Neuron (in vitro differentiated cells): ENCODE data around the gene TTYH2.
"Not testable (repeated sequence)": the region's sequence is repeated elsewhere in the genome, so short reads cannot be mapped to it uniquely, and the experiment has no call there.

Experiments used
- H2AFZ ChIP-seq: one replicate; pipeline ENCODE4 v1.6.1; 2013; ENCODE audit warnings: low read depth, mild to moderate bottlenecking, inconsistent platforms, low read length, moderate library complexity
- H3K27me3 ChIP-seq: one replicate; pipeline ENCODE4 v1.6.1; 2013; ENCODE audit warnings: low read length; ENCODE audit not compliant: insufficient read depth
- H3K36me3 ChIP-seq: one replicate; pipeline ENCODE4 v1.6.1; 2013; ENCODE audit warnings: low read length; ENCODE audit not compliant: insufficient read depth
- H3K4me1 ChIP-seq: one replicate; pipeline ENCODE4 v1.6.1; 2013; ENCODE audit warnings: low read length; ENCODE audit not compliant: insufficient read depth
- H3K4me3 ChIP-seq: 2 replicates; pipeline ENCODE4 v1.5.1; 2013; ENCODE audit warnings: mild to moderate bottlenecking, low read length, moderate library complexity
- H3K9me3 ChIP-seq: one replicate; pipeline ENCODE4 v1.6.1; 2013; ENCODE audit warnings: low read length

Gene TTYH2

GRCh38 chr17:74183411-74183810, 30.0 kb upstream of the TTYH2 start:
- Histone ChIP-seq H3K9me3 (peaks cover 2% of the 10 kb centered on the region), H3K36me3 (no peaks in the 10 kb centered on the region), H3K4me1 (peaks cover 16% of the 10 kb centered on the region), H2AFZ (no peak overlapping the region), H3K27me3 (peaks cover 26% of the 10 kb centered on the region), H3K4me3 (no peak overlapping the region)

GRCh38 chr17:74185571-74186185, 27.7 kb upstream of the TTYH2 start:
- H3K9me3 ChIP-seq, result no peaks in the 10 kb centered on the region
- H3K4me3 ChIP-seq, result no peak overlapping the region
- no peak overlapping the region for H2AFZ ChIP-seq
- peaks cover 12% of the 10 kb centered on the region for H3K27me3 ChIP-seq
- H3K4me1 ChIP-seq, result peaks cover 12% of the 10 kb centered on the region
- no peaks in the 10 kb centered on the region for H3K36me3 ChIP-seq

- Histone ChIP-seq H3K9me3 (no peaks in the 10 kb centered on the region), H2AFZ (no peak overlapping the region), H3K4me1 (peaks cover 12% of the 10 kb centered on the region), H3K27me3 (peaks cover 4% of the 10 kb centered on the region), H3K36me3 (no peaks in the 10 kb centered on the region), H3K4me3 (no peak overlapping the region)
These were observed 26.9 kb upstream of the TTYH2 start for GRCh38 chr17:74186498-74186897.

- no peak overlapping the region for H2AFZ ChIP-seq
These were observed 25.6 kb upstream of the TTYH2 start for GRCh38 chr17:74187761-74188160.

GRCh38 chr17:74188687-74189086, 24.7 kb upstream of the TTYH2 start:
- peaks cover 15% of the 10 kb centered on the region for H3K4me1 ChIP-seq
- H2AFZ ChIP-seq, H3K4me3 ChIP-seq, H3K36me3 ChIP-seq, H3K27me3 ChIP-seq, H3K9me3 ChIP-seq: not testable (repeated sequence)

More at GRCh38 chr17:74187761-74188160, 25.6 kb upstream of the TTYH2 start:
- no peaks in the 10 kb centered on the region for H3K36me3 ChIP-seq
- no peak overlapping the region for H3K4me3 ChIP-seq
- no peaks in the 10 kb centered on the region for H3K9me3 ChIP-seq
- H3K27me3 ChIP-seq, result peaks cover 3% of the 10 kb centered on the region
- peaks cover 12% of the 10 kb centered on the region for H3K4me1 ChIP-seq

- no peak overlapping the region for H2AFZ ChIP-seq
- H3K4me1 ChIP-seq, result peaks cover 15% of the 10 kb centered on the region
- no peaks in the 10 kb centered on the region for H3K9me3 ChIP-seq
- peaks cover 15% of the 10 kb centered on the region for H3K27me3 ChIP-seq
- H3K4me3 ChIP-seq, result no peak overlapping the region
- H3K36me3 ChIP-seq, result no peaks in the 10 kb centered on the region
These were observed 23.2 kb upstream of the TTYH2 start for GRCh38 chr17:74190154-74190553.

GRCh38 chr17:74190807-74191406, 22.5 kb upstream of the TTYH2 start:
- H3K36me3 ChIP-seq, result no peaks in the 10 kb centered on the region
- no peak overlapping the region for H3K4me3 ChIP-seq

GRCh38 chr17:74192950-74193781, 20.2 kb upstream of the TTYH2 start:
- H2AFZ ChIP-seq, result no peak overlapping the region
- no peaks in the 10 kb centered on the region for H3K9me3 ChIP-seq
- H3K27me3 ChIP-seq, result peaks cover 21% of the 10 kb centered on the region
- H3K36me3 ChIP-seq, result no peaks in the 10 kb centered on the region
- H3K4me3 ChIP-seq, result no peak overlapping the region
- H3K4me1 ChIP-seq, result peaks cover 23% of the 10 kb centered on the region

More at GRCh38 chr17:74190807-74191406, 22.5 kb upstream of the TTYH2 start:
- H3K9me3 ChIP-seq, result no peaks in the 10 kb centered on the region
- peaks cover 23% of the 10 kb centered on the region for H3K27me3 ChIP-seq
- peaks cover 18% of the 10 kb centered on the region for H3K4me1 ChIP-seq
- H2AFZ ChIP-seq, result no peak overlapping the region

- no peaks in the 10 kb centered on the region for H3K36me3 ChIP-seq
- H3K4me1 ChIP-seq, result peaks cover 22% of the 10 kb centered on the region
- H3K4me3 ChIP-seq, result no peak overlapping the region
- peaks cover 21% of the 10 kb centered on the region for H3K27me3 ChIP-seq
- no peak overlapping the region for H2AFZ ChIP-seq
- no peaks in the 10 kb centered on the region for H3K9me3 ChIP-seq
These were observed 18.7 kb upstream of the TTYH2 start for GRCh38 chr17:74194682-74195081.

GRCh38 chr17:74196541-74197317, 16.6 kb upstream of the TTYH2 start:
- Histone ChIP-seq H2AFZ (no peak overlapping the region), H3K4me1 (peaks cover 24% of the 10 kb centered on the region), H3K27me3 (peaks cover 21% of the 10 kb centered on the region), H3K4me3 (no peak overlapping the region), H3K36me3 (no peaks in the 10 kb centered on the region), H3K9me3 (no peaks in the 10 kb centered on the region)

GRCh38 chr17:74197801-74198200, 15.6 kb upstream of the TTYH2 start:
- Histone ChIP-seq H2AFZ (no peak overlapping the region), H3K9me3 (no peaks in the 10 kb centered on the region), H3K27me3 (peaks cover 21% of the 10 kb centered on the region), H3K36me3 (no peaks in the 10 kb centered on the region), H3K4me3 (no peak overlapping the region), H3K4me1 (peaks cover 25% of the 10 kb centered on the region)

GRCh38 chr17:74198694-74199093, 14.7 kb upstream of the TTYH2 start:
- Histone ChIP-seq H3K36me3 (no peaks in the 10 kb centered on the region), H3K27me3 (peaks cover 21% of the 10 kb centered on the region), H3K4me1 (peaks cover 26% of the 10 kb centered on the region), H3K4me3 (no peak overlapping the region), H2AFZ (no peak overlapping the region), H3K9me3 (no peaks in the 10 kb centered on the region)
